ENCODE data around the gene CREB3L1. TPM values are rescaled to one million over a fixed set of nuclear protein-coding genes. Genes with fewer than 3 reads are reported as not detected.

The CREB3L1 gene
- total RNA-seq, 2 donors from 2014 or later, result not detected

GRCh38 chr11:46286789-46287188 is 9.3 kb downstream of the CREB3L1 start:
- no peaks in the 10 kb centered on the region for H3K36me3 Mint-ChIP-seq (ENCODE audit: insufficient read depth in 2 of 2)
- DNase-seq (no peak), ATAC-seq (replicated peaks in 1 of 2) (no peak)
- no peak overlapping the region for H3K4me3 Mint-ChIP-seq
- peaks cover 7% of the 10 kb centered on the region for H3K27me3 Mint-ChIP-seq (ENCODE audit: low read depth)
- no peaks in the 10 kb centered on the region for H3K9me3 Mint-ChIP-seq
- no peak overlapping the region for H3K27ac Mint-ChIP-seq
- no peaks in the 10 kb centered on the region for H3K4me1 Mint-ChIP-seq (ENCODE audit: low read depth)

DNA sequence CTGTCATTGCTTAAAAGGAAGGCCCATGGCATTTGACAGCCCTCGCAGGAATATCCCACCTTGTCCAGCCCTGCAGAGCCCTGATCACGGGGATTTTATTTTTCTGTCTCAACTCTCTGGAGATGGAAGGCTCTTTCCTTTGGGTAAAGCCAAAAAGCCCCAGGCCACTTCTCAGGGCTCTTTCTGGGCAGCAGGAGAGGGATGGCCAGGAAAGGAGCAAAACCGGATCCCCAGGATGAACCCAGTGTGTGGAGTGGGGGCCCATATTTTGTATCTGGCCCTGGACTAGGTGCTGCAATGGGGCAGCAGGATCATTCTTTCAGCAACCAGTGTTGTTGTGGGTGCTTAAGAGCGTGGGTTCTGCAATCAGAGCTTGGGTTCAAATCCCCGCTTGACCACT is 11.0 kb downstream of the CREB3L1 start:
- no peak overlapping the region for H3K4me3 Mint-ChIP-seq
- DNase-seq, result no peak
- H3K9me3 Mint-ChIP-seq, result no peaks in the 10 kb centered on the region
- peaks cover 7% of the 10 kb centered on the region for H3K27me3 Mint-ChIP-seq (ENCODE audit: low read depth)
- no peak for ATAC-seq (replicated peaks in 1 of 2)
- H3K36me3 Mint-ChIP-seq (ENCODE audit: insufficient read depth in 2 of 2), result no peaks in the 10 kb centered on the region
- H3K27ac Mint-ChIP-seq, result no peak overlapping the region
- no peaks in the 10 kb centered on the region for H3K4me1 Mint-ChIP-seq (ENCODE audit: low read depth)

DNA sequence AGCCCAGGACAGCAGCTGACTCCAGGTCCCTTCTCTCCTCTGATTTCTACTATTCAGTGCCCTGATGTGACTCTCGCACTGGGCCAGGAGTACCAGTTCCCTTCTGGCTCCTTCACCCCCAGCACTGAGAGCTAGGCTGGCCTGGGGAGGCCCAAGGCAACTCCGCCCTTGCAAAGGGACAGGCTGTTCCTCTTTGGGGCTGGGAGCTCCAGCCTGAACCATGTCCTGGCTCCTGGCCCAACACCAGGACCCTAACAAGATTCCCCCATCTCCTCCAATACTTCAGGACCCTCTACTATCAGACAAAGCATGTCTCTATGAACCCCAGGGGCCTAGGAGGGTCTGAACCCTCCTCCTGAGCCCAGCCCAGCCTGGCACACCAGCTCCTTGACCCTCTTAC is 12.5 kb downstream of the CREB3L1 start:
- no peaks in the 10 kb centered on the region for H3K9me3 Mint-ChIP-seq
- no peaks in the 10 kb centered on the region for H3K36me3 Mint-ChIP-seq (ENCODE audit: insufficient read depth in 2 of 2)
- no peak overlapping the region for H3K27ac Mint-ChIP-seq
- DNase-seq (no peak), ATAC-seq (replicated peaks in 1 of 2) (no peak)
- H3K27me3 Mint-ChIP-seq (ENCODE audit: low read depth), result peaks cover 7% of the 10 kb centered on the region
- H3K4me3 Mint-ChIP-seq, result no peak overlapping the region
- H3K4me1 Mint-ChIP-seq (ENCODE audit: low read depth), result no peaks in the 10 kb centered on the region

DNA sequence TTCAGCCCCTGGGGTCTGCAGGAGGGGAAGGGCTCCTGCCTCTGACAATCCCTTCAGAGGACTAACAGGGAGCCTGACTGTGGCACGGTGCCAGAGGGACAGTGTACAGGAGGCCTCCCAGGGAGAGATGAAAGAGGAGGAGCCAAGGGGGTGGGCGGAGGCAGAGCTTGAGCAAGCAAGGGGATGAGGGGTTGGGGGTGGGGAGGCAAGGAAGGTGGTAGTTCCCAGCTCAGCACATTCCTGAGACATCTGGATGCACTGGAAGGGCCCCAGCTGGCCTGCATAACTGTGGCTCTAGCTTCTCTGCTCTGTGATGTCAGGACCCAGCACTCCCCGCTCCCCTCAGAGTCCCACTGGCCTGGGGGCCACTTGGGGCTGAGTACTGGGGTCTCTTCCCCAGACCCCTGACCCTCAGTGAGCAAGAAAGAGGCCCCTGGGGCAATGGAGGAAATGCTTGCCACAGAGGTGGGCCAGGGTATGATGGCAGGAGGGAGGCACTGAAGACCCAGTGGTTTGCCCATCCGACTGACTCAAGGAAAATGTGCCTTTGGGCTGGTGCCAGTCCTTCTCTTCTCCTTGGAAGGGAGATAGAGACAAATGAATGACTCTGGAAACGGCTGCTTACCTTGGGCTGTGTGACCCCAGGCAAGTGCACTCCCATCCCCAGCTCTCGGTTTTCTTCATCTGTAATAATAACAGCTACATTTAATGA is 13.3 kb downstream of the CREB3L1 start:
- Mint-ChIP-seq H3K4me1 (ENCODE audit: low read depth) (peaks cover 3% of the 10 kb centered on the region), H3K27me3 (ENCODE audit: low read depth) (peaks cover 7% of the 10 kb centered on the region), H3K9me3 (no peaks in the 10 kb centered on the region), H3K4me3 (no peak overlapping the region), H3K36me3 (ENCODE audit: insufficient read depth in 2 of 2) (no peaks in the 10 kb centered on the region), H3K27ac (no peak overlapping the region)
- DNase-seq (no peak), ATAC-seq (replicated peaks in 1 of 2) (no peak)

GRCh38 chr11:46291441-46292150 is 14.1 kb downstream of the CREB3L1 start:
- DNase-seq (no peak), ATAC-seq (replicated peaks in 1 of 2) (no peak)
- H3K4me1 Mint-ChIP-seq (ENCODE audit: low read depth), result peaks cover 8% of the 10 kb centered on the region
- no peak overlapping the region for H3K4me3 Mint-ChIP-seq
- no peak overlapping the region for H3K27ac Mint-ChIP-seq
- H3K27me3 Mint-ChIP-seq (ENCODE audit: low read depth), result peaks cover 7% of the 10 kb centered on the region
- H3K36me3 Mint-ChIP-seq (ENCODE audit: insufficient read depth in 2 of 2), result no peaks in the 10 kb centered on the region
- no peaks in the 10 kb centered on the region for H3K9me3 Mint-ChIP-seq

- Mint-ChIP-seq H3K4me3 (no peak overlapping the region), H3K9me3 (no peaks in the 10 kb centered on the region), H3K27me3 (ENCODE audit: low read depth) (peaks cover 14% of the 10 kb centered on the region), H3K4me1 (ENCODE audit: low read depth) (peaks cover 8% of the 10 kb centered on the region), H3K27ac (no peak overlapping the region), H3K36me3 (ENCODE audit: insufficient read depth in 2 of 2) (no peaks in the 10 kb centered on the region)
- DNase-seq (no peak), ATAC-seq (replicated peaks in 1 of 2) (no peak)
Observed at GRCh38 chr11:46293066-46293465, 15.6 kb downstream of the CREB3L1 start.

GRCh38 chr11:46293641-46294103 is 16.2 kb downstream of the CREB3L1 start:
- Mint-ChIP-seq H3K9me3 (no peaks in the 10 kb centered on the region), H3K27ac (no peak overlapping the region), H3K4me1 (ENCODE audit: low read depth) (peaks cover 8% of the 10 kb centered on the region), H3K4me3 (no peak overlapping the region), H3K27me3 (ENCODE audit: low read depth) (peaks cover 14% of the 10 kb centered on the region), H3K36me3 (ENCODE audit: insufficient read depth in 2 of 2) (no peaks in the 10 kb centered on the region)
- DNase-seq (peak in 1 of 2 donors; percentile 21), ATAC-seq (replicated peaks in 1 of 2) (peak; percentile 20)

DNA sequence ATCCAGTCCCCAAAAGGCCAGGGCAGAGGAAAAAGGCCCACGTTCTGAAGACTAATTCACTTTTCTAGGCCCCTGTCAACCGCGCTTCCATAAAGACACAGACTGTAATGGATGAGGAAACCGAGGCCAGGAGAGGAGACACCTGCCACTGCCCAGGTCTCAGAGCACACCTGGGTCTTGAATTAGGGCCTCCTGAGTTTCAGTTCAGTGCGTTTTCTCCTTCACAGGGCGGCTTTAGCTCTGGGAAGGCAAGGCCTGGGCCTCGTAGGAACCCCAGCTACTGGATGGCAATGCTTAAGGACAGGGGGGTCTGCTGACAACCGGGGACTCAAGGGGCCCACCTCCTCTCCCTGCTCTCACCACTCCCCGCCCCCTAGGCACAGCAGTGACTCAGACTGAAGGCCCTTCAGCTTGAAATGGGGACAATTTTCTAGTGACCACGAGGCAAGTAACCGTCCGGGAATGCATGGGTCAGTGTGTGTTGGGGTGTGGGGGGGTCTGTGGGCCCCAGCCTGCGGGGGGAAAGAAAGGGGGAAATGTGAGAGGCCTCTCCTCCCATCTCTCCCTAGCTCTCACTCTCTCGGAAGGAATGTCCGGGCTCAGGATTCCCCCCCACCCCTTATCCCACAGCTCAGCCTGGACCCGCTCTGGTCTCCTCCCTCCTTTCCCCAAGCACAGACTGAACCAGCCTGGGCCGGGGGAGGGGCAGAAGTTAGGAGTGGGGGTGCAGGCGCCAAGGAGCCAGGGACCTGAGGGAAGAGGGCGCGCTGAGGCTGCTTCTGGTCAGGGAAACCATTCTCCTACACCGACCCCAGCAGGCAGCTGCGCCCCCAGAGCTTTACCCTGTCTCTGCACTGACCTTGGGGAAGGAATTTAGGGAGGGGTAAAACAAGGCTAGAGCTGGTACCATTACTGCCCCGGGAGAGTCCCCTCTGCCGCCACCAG is 17.2 kb downstream of the CREB3L1 start:
- ATAC-seq (replicated peaks in 1 of 2) (peak in 1 of 2 donors; percentile 13), DNase-seq (no peak)
- H3K4me3 Mint-ChIP-seq, result peak overlapping the region; percentile 91 to 93
- H3K36me3 Mint-ChIP-seq (ENCODE audit: insufficient read depth in 2 of 2), result no peaks in the 10 kb centered on the region
- peaks cover 9% of the 10 kb centered on the region for H3K27me3 Mint-ChIP-seq (ENCODE audit: low read depth)
- peaks cover 15% of the 10 kb centered on the region for H3K4me1 Mint-ChIP-seq (ENCODE audit: low read depth)
- no peak overlapping the region for H3K27ac Mint-ChIP-seq
- H3K9me3 Mint-ChIP-seq, result no peaks in the 10 kb centered on the region

GRCh38 chr11:46295312-46296058 is 18.0 kb downstream of the CREB3L1 start:
- Mint-ChIP-seq H3K36me3 (ENCODE audit: insufficient read depth in 2 of 2) (no peaks in the 10 kb centered on the region), H3K27ac (no peak overlapping the region), H3K4me3 (peak overlapping the region; percentile 91 to 93), H3K4me1 (ENCODE audit: low read depth) (peaks cover 15% of the 10 kb centered on the region), H3K9me3 (no peaks in the 10 kb centered on the region), H3K27me3 (ENCODE audit: low read depth) (peaks cover 7% of the 10 kb centered on the region)
- ATAC-seq (replicated peaks in 1 of 2) (peak; percentile 95 to 98), DNase-seq (peak; percentile 78 to 84)

GRCh38 chr11:46296059-46296527 is 18.6 kb downstream of the CREB3L1 start:
- no peak for DNase-seq
- ATAC-seq (replicated peaks in 1 of 2), result peak in 1 of 2 donors; percentile 5
- peaks cover 7% of the 10 kb centered on the region for H3K27me3 Mint-ChIP-seq (ENCODE audit: low read depth)
- peak overlapping the region; percentile 91 to 93 for H3K4me3 Mint-ChIP-seq
- no peak overlapping the region for H3K27ac Mint-ChIP-seq
- H3K36me3 Mint-ChIP-seq (ENCODE audit: insufficient read depth in 2 of 2), result no peaks in the 10 kb centered on the region
- no peaks in the 10 kb centered on the region for H3K9me3 Mint-ChIP-seq
- H3K4me1 Mint-ChIP-seq (ENCODE audit: low read depth), result peaks cover 15% of the 10 kb centered on the region

- no peaks in the 10 kb centered on the region for H3K9me3 Mint-ChIP-seq
- no peak overlapping the region for H3K27ac Mint-ChIP-seq
- peaks cover 7% of the 10 kb centered on the region for H3K27me3 Mint-ChIP-seq (ENCODE audit: low read depth)
- DNase-seq (no peak), ATAC-seq (replicated peaks in 1 of 2) (no peak)
- no peaks in the 10 kb centered on the region for H3K36me3 Mint-ChIP-seq (ENCODE audit: insufficient read depth in 2 of 2)
- peaks cover 15% of the 10 kb centered on the region for H3K4me1 Mint-ChIP-seq (ENCODE audit: low read depth)
- H3K4me3 Mint-ChIP-seq, result peak overlapping the region; percentile 91 to 93
Observed at GRCh38 chr11:46296528-46297448, 19.3 kb downstream of the CREB3L1 start.

Measured in activated T-cell treated with anti-CD3 and anti-CD28 coated beads, Interleukin-2, amount 50 U/mL, for 72 hours (primary cell).